Measurements from ENCODE around the gene HACD2. TPM values are rescaled to one million over a fixed set of nuclear protein-coding genes. Genes with fewer than 3 reads are reported as not detected.

The HACD2 gene
- total and polyA plus RNA-seq, 10 of the 15 experiments (the other 5 are each of a cell fraction or from before 2014, with no cell fraction given), result 9.1 to 30.0 (median 18.8) TPM

DNA sequence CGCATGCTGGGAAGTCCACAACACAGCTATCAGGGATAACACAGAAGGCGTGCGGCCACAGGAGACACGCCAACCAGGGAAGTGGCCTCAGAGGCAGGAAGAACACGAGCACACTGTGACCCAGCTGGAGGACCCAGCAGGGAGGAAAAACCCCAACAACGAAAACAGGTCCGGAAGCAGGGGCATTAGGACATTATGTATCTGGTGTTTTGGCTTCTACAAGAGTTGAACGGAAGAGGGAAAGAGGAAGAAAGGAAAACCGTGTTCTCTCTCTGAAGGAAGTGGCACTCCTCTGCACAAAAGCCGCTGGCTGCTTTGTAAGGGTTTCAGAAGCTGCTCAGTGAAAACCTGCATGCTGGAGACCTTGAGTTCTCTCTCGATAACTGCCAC, 61.8 kb downstream of the HACD2 start:
- 97% methylated on average over 11 of the region's 11 CpGs for WGBS (ENCODE audit: insufficient coverage, insufficient replicate concordance, low lambda C conversion rate, missing lambda C conversion rate)
- intact Hi-C loops (cut with micrococcal nuclease; ENCODE audit: unreplicated experiment) (no loop called here), in situ Hi-C loops (cut with MboI) (no loop called here)
- no peaks in the 10 kb centered on the region for H3K27me3 ChIP-seq (replicated peaks in 1 of 2; ENCODE audit: control insufficient read depth in 2 of 2, insufficient read depth in 2 of 2, low read length in 1 of 2)
- RAD21 ChIA-PET (ENCODE audit: unreplicated experiment), result no interaction called here
- no peak overlapping the region for H3K9ac ChIP-seq (ENCODE audit: control insufficient read depth, insufficient read depth, low read length)
- ATAC-seq (no peak), FAIRE-seq (no peak), DNase-seq (ENCODE audit: low read depth, low spot score) (no peak)
- no peak overlapping the region for H3K4me2 ChIP-seq (ENCODE audit: control insufficient read depth, insufficient read depth)
- no peaks in the 10 kb centered on the region for H3K9me3 ChIP-seq (replicated peaks; ENCODE audit: control insufficient read depth, insufficient read depth, low read length)
- H3K27ac ChIP-seq (ENCODE audit: control insufficient read depth, insufficient read depth), result no peak overlapping the region
- no peak overlapping the region for H2AFZ ChIP-seq (ENCODE audit: control insufficient read depth, low read depth, low read length)
- BruUV-seq (replicated peaks), result no TSS peak
- CTCF ChIA-PET, result interaction anchor here (1.1 to 2.1 kb wide), 2 partner anchors 36 to 236 kb away, joined by 3 to 6 read pairs; no protein-coding TSS in a partner anchor
- TF ChIP-seq CHD1 (IDR thresholded peaks at IDR 0.05; ENCODE audit: low read depth, low read length) (no peak), NFXL1 (IDR thresholded peaks at IDR 0.05; ENCODE audit: borderline replicate concordance) (no peak), NR2F1 (conservative IDR thresholded peaks at IDR 0.05) (no peak), POLR2AphosphoS2 (IDR thresholded peaks at IDR 0.05; ENCODE audit: low read depth, low read length) (no peak), RCOR1 (conservative IDR thresholded peaks at IDR 0.05; ENCODE audit: low read depth, low read length) (no peak), ZNF274 (IDR thresholded peaks at IDR 0.05; ENCODE audit: insufficient read depth, insufficient read length) (no peak), ZBED1 (IDR thresholded peaks at IDR 0.05; ENCODE audit: borderline replicate concordance) (no peak), POLR2A (IDR thresholded peaks at IDR 0.05; ENCODE audit: low read depth, low read length) (no peak)
- TF ChIP-seq, protein P1, sequence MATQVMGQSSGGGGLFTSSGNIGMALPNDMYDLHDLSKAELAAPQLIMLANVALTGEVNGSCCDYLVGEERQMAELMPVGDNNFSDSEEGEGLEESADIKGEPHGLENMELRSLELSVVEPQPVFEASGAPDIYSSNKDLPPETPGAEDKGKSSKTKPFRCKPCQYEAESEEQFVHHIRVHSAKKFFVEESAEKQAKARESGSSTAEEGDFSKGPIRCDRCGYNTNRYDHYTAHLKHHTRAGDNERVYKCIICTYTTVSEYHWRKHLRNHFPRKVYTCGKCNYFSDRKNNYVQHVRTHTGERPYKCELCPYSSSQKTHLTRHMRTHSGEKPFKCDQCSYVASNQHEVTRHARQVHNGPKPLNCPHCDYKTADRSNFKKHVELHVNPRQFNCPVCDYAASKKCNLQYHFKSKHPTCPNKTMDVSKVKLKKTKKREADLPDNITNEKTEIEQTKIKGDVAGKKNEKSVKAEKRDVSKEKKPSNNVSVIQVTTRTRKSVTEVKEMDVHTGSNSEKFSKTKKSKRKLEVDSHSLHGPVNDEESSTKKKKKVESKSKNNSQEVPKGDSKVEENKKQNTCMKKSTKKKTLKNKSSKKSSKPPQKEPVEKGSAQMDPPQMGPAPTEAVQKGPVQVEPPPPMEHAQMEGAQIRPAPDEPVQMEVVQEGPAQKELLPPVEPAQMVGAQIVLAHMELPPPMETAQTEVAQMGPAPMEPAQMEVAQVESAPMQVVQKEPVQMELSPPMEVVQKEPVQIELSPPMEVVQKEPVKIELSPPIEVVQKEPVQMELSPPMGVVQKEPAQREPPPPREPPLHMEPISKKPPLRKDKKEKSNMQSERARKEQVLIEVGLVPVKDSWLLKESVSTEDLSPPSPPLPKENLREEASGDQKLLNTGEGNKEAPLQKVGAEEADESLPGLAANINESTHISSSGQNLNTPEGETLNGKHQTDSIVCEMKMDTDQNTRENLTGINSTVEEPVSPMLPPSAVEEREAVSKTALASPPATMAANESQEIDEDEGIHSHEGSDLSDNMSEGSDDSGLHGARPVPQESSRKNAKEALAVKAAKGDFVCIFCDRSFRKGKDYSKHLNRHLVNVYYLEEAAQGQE (IDR thresholded peaks at IDR 0.05; ENCODE audit: low read depth, low read length), result no peak
- TF ChIP-seq, protein P2, sequence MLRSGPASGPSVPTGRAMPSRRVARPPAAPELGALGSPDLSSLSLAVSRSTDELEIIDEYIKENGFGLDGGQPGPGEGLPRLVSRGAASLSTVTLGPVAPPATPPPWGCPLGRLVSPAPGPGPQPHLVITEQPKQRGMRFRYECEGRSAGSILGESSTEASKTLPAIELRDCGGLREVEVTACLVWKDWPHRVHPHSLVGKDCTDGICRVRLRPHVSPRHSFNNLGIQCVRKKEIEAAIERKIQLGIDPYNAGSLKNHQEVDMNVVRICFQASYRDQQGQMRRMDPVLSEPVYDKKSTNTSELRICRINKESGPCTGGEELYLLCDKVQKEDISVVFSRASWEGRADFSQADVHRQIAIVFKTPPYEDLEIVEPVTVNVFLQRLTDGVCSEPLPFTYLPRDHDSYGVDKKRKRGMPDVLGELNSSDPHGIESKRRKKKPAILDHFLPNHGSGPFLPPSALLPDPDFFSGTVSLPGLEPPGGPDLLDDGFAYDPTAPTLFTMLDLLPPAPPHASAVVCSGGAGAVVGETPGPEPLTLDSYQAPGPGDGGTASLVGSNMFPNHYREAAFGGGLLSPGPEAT (IDR thresholded peaks at IDR 0.05; ENCODE audit: low read depth), result no peak
- TF ChIP-seq, protein P3, sequence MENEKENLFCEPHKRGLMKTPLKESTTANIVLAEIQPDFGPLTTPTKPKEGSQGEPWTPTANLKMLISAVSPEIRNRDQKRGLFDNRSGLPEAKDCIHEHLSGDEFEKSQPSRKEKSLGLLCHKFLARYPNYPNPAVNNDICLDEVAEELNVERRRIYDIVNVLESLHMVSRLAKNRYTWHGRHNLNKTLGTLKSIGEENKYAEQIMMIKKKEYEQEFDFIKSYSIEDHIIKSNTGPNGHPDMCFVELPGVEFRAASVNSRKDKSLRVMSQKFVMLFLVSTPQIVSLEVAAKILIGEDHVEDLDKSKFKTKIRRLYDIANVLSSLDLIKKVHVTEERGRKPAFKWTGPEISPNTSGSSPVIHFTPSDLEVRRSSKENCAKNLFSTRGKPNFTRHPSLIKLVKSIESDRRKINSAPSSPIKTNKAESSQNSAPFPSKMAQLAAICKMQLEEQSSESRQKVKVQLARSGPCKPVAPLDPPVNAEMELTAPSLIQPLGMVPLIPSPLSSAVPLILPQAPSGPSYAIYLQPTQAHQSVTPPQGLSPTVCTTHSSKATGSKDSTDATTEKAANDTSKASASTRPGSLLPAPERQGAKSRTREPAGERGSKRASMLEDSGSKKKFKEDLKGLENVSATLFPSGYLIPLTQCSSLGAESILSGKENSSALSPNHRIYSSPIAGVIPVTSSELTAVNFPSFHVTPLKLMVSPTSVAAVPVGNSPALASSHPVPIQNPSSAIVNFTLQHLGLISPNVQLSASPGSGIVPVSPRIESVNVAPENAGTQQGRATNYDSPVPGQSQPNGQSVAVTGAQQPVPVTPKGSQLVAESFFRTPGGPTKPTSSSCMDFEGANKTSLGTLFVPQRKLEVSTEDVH (IDR thresholded peaks at IDR 0.05; ENCODE audit: low read depth, partially characterized antibody), result no peak
- H4K20me1 ChIP-seq (ENCODE audit: control insufficient read depth, insufficient read depth), result no peaks in the 10 kb centered on the region
- POLR2A ChIA-PET, result no interaction called here
- peaks cover 10% of the 10 kb centered on the region; the same call in 1 of the 2 replicates for H3K4me1 ChIP-seq (ENCODE audit: control insufficient read depth, insufficient read depth, low read length)
- no peak overlapping the region for H3K4me3 ChIP-seq
- SMC1A ChIA-PET (ENCODE audit: uncharacterized antibody, unreplicated experiment), result interaction anchor here (0.6 to 1.4 kb wide), 3 partner anchors 9 to 59 kb away, joined by 3 read pairs; no protein-coding TSS in a partner anchor
- peaks cover 0 to 2% of the 10 kb centered on the region in 2 experiments; a peak in 3 of 4 replicates for H3K36me3 ChIP-seq (ENCODE audit: control insufficient read depth in 2 of 2, insufficient read depth in 2 of 2, low read length in 1 of 2)
- no peaks in the 10 kb centered on the region for H3K79me2 ChIP-seq (ENCODE audit: control insufficient read depth, insufficient read depth, low read length)
